Endothelial cell of umbilical vein (primary cell): ENCODE results near the gene ADAM17. TPM values are rescaled to one million over a fixed set of nuclear protein-coding genes. Genes with fewer than 3 reads are reported as not detected.

Experiments used
- BruUV-seq: library from RNA; stranded (reverse); fragments of 400-500 nt; replicated peaks from 2 replicates; lab custom pipeline; 2021; lab: Mats Ljungman, UMichigan
- CTCF ChIA-PET: fragments of 300-600, 350-600 bp; sonication (Branson Sonifier 250); formaldehyde crosslinking; loops from one replicate; lab custom pipeline; 2021; ENCODE audit warnings: antibody characterized with exemption, inconsistent platforms; lab: Charles Lee
- POLR2A ChIA-PET: fragments of 300-600, 350-600 bp; sonication (Branson Sonifier 250); formaldehyde crosslinking; loops from one replicate; lab custom pipeline; 2021; ENCODE audit warnings: antibody characterized with exemption, inconsistent platforms; lab: Charles Lee
- DNase-seq: peaks from one replicate; pipeline ENCODE4 v3.0.0-alpha.2; 2011; ENCODE audit warnings: low read depth, low spot score
- FAIRE-seq: peaks from 2 replicates; lab custom pipeline; 2011; peaks lifted over from hg19 to GRCh38; lab: Jason Lieb, UNC
- H2AFZ ChIP-seq: 2 replicates; pipeline ENCODE4 v1.6.0; 2012; ENCODE audit warnings: low read depth, low read length, control low read depth, inconsistent platforms
- H3K27ac ChIP-seq: 2 replicates; pipeline ENCODE4 v1.5.1; 2011; ENCODE audit warnings: low read depth, mild to moderate bottlenecking, control low read depth, low read length, moderate library complexity; ENCODE audit not compliant: insufficient read depth
- H3K27me3 ChIP-seq, 2 experiments: 2 replicates each; pipeline versions ENCODE4 v1.6.0 to v1.6.1; 2011; ENCODE audit warnings: low read length in 2 of 2, mixed read lengths in 1 of 2; ENCODE audit not compliant: control insufficient read depth in 2 of 2, insufficient read depth in 2 of 2
- H3K36me3 ChIP-seq, 2 experiments: 2 replicates in 1 of 2; 3 replicates in 1 of 2; pipeline ENCODE4 v1.5.1; 2011; ENCODE audit warnings: low read length in 2 of 2, mild to moderate bottlenecking in 1 of 2, moderate library complexity in 1 of 2; ENCODE audit not compliant: control insufficient read depth in 2 of 2, insufficient read depth in 2 of 2; ENCODE audit errors: extremely low read depth in 1 of 2
- H3K4me1 ChIP-seq: 3 replicates; pipeline ENCODE4 v1.5.1; 2011; ENCODE audit warnings: mild to moderate bottlenecking, low read length; ENCODE audit not compliant: control insufficient read depth, insufficient read depth; ENCODE audit errors: extremely low read depth
- H3K4me2 ChIP-seq: 2 replicates; pipeline ENCODE4 v1.6.1; 2011; ENCODE audit warnings: low read length, control low read depth, mixed read lengths; ENCODE audit not compliant: insufficient read depth
- H3K4me3 ChIP-seq, 3 experiments: fragments of 200-600 bp in 1 of 3; sonication (generic), shearing (Covaris generic) in 1 of 3; replicated peaks in 1 of 3; 2 replicates each; pipeline ENCODE4 v1.5.1; 2011 to 2016; ENCODE audit warnings: control low read depth in 3 of 3, low read length in 3 of 3, mild to moderate bottlenecking in 2 of 3, inconsistent platforms in 1 of 3, low read depth in 1 of 3, moderate library complexity in 1 of 3; ENCODE audit not compliant: insufficient read depth in 1 of 3
- H3K79me2 ChIP-seq: 2 replicates; pipeline ENCODE4 v1.6.0; 2012; ENCODE audit warnings: low read length, inconsistent platforms; ENCODE audit not compliant: control insufficient read depth, insufficient read depth
- H3K9ac ChIP-seq: replicated peaks from 2 replicates; pipeline ENCODE3; 2011; ENCODE audit warnings: low read length, control low read depth; ENCODE audit not compliant: insufficient read depth; ENCODE audit errors: extremely low read depth
- H3K9me1 ChIP-seq: replicated peaks from 3 replicates; pipeline ENCODE4 v1.6.0; 2011; ENCODE audit warnings: mild to moderate bottlenecking, low read length; ENCODE audit not compliant: control insufficient read depth, insufficient read depth; ENCODE audit errors: extremely low read depth
- H3K9me3 ChIP-seq: replicated peaks from 2 replicates; pipeline ENCODE4 v1.5.1; 2012; ENCODE audit warnings: low read length, inconsistent platforms; ENCODE audit not compliant: control insufficient read depth, insufficient read depth
- H4K20me1 ChIP-seq: replicated peaks from 2 replicates; pipeline ENCODE3; 2011; ENCODE audit warnings: mild to moderate bottlenecking, low read length; ENCODE audit not compliant: control insufficient read depth, insufficient read depth; ENCODE audit errors: extremely low read depth
- EZH2 ChIP-seq: IDR thresholded peaks from 2 replicates; pipeline ENCODE4 v1.6.1; 2012; ENCODE audit warnings: borderline replicate concordance, low read depth, mild to moderate bottlenecking, moderate library complexity, low read length, inconsistent platforms; ENCODE audit not compliant: severe bottlenecking
- FOS ChIP-seq: IDR thresholded peaks from 2 replicates; pipeline ENCODE4 v1.6.1; 2011; ENCODE audit warnings: mild to moderate bottlenecking, low read length, moderate library complexity, borderline replicate concordance; ENCODE audit not compliant: insufficient read depth
- GATA2 ChIP-seq: IDR thresholded peaks from 2 replicates; pipeline ENCODE4 v1.7.0; 2011; ENCODE audit warnings: low read depth, mild to moderate bottlenecking, moderate library complexity, mixed read lengths, low read length; ENCODE audit not compliant: insufficient read length, insufficient read depth
- JUN ChIP-seq: IDR thresholded peaks from 2 replicates; pipeline ENCODE4 v1.6.1; 2011; ENCODE audit warnings: borderline replicate concordance, low read depth; ENCODE audit not compliant: insufficient read length, insufficient read depth
- MYC ChIP-seq: IDR thresholded peaks from one replicate; pipeline ENCODE4 v1.6.1; 2011; ENCODE audit warnings: mild to moderate bottlenecking, low read depth, low read length
- POLR2A ChIP-seq: IDR thresholded peaks from 2 replicates; pipeline ENCODE4 v1.6.1; 2012; ENCODE audit warnings: low read depth, mild to moderate bottlenecking, control low read depth, low read length
- POLR2AphosphoS5 ChIP-seq: IDR thresholded peaks from 2 replicates; pipeline ENCODE4 v1.6.1; 2012; ENCODE audit warnings: low read depth, mild to moderate bottlenecking, control low read depth, low read length, moderate library complexity; ENCODE audit not compliant: insufficient read depth
- dilution Hi-C: fragments of 300-500 bp; cut with MboI; formaldehyde crosslinking; loops from one replicate; pipeline ENCODE4 v1.15.0; 2019; ENCODE audit warnings: low sequenced_read_pairs; ENCODE audit not compliant: extremely low pct_ligation_motif_present
- intact Hi-C: fragments of 100-400 bp; cut with micrococcal nuclease; formaldehyde crosslinking; loops from one replicate; pipeline ENCODE4 v1.10.0; 2022
- polyA plus RNA-seq, 4 experiments: library from polyadenylated mRNA; depleted of rRNA in 3 of 4; stranded (reverse) in 3 of 4; unstranded in 1 of 4; fragments of >200 nt; gene quantifications; 2 replicates each; pipeline versions ENCODE4 v1.2.1 to v1.2.3, GENCODE V29; 2011 to 2012; ENCODE audit warnings: missing spikeins in 1 of 4
- total RNA-seq: library from RNA; stranded (reverse); gene quantifications from 2 replicates; pipeline ENCODE4 v1.2.3, GENCODE V29; 2021
- TF ChIP-seq, protein P1 (sequence below), 2 donors: IDR thresholded peaks; 1 replicate in 1 of 2; 2 replicates in 1 of 2; pipeline ENCODE4 v1.5.1; 2011; ENCODE audit warnings: low read length in 2 of 2, mild to moderate bottlenecking in 2 of 2, moderate library complexity in 2 of 2, control low read depth in 1 of 2, inconsistent platforms in 1 of 2, low read depth in 1 of 2; ENCODE audit not compliant: insufficient read depth in 1 of 2; ENCODE audit errors: extremely low read depth in 1 of 2
- TF ChIP-seq, protein P2 (sequence below): IDR thresholded peaks from 2 replicates; pipeline ENCODE4 v1.6.1; 2011; ENCODE audit not compliant: insufficient read depth, insufficient read length

The ADAM17 gene
- total and polyA plus RNA-seq, 2 donors (not counting 3 experiments of a cell fraction or from before 2014, with no cell fraction given) = 10.6 to 57.1 TPM

DNA sequence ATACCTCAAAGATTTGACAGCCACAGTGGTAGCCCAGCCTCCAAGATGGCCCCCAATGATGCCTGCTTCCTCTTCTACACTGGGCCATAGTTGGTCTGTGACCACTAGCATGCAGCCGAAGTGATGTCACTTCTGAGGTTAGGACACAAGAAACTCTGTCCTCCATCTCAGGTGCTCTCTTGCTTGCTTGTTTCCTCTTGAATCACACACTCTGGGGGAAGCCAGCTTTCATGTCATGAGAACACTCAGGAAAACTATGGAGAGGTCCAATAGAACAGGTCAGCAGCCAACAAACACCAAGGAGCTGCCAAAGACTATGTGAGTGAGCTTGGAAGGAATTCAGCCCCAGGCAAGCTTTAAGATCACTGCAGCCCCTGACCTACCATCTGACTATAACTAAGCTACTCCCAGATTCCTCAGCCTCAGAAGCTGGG, 3.3 kb upstream of the ADAM17 start:
- BruUV-seq = no TSS peak
- peaks cover 10% of the 10 kb centered on the region for H3K4me1 ChIP-seq
- no peak for DNase-seq
- no peaks in the 10 kb centered on the region for H3K9me1 ChIP-seq
- H3K4me3 ChIP-seq = no peak overlapping the region
- no peaks in the 10 kb centered on the region for H3K9me3 ChIP-seq
- dilution Hi-C loops = no loop called here
- no peak overlapping the region for H3K27ac ChIP-seq
- H3K4me2 ChIP-seq = no peak overlapping the region
- H2AFZ ChIP-seq = no peak overlapping the region
- H3K9ac ChIP-seq = no peak overlapping the region
- no peaks in the 10 kb centered on the region for H4K20me1 ChIP-seq
- intact Hi-C loops = no loop called here
- TF ChIP-seq, protein P1, sequence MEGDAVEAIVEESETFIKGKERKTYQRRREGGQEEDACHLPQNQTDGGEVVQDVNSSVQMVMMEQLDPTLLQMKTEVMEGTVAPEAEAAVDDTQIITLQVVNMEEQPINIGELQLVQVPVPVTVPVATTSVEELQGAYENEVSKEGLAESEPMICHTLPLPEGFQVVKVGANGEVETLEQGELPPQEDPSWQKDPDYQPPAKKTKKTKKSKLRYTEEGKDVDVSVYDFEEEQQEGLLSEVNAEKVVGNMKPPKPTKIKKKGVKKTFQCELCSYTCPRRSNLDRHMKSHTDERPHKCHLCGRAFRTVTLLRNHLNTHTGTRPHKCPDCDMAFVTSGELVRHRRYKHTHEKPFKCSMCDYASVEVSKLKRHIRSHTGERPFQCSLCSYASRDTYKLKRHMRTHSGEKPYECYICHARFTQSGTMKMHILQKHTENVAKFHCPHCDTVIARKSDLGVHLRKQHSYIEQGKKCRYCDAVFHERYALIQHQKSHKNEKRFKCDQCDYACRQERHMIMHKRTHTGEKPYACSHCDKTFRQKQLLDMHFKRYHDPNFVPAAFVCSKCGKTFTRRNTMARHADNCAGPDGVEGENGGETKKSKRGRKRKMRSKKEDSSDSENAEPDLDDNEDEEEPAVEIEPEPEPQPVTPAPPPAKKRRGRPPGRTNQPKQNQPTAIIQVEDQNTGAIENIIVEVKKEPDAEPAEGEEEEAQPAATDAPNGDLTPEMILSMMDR (IDR thresholded peaks at IDR 0.05; ENCODE audit: extremely low read depth in 1 of 2, insufficient read depth in 1 of 2, low read depth in 1 of 2, low read length in 2 of 2) = no peak
- TF ChIP-seq, protein P2, sequence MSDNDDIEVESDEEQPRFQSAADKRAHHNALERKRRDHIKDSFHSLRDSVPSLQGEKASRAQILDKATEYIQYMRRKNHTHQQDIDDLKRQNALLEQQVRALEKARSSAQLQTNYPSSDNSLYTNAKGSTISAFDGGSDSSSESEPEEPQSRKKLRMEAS = no peak
- TF ChIP-seq JUN (no peak), POLR2A (no peak), GATA2 (no peak), POLR2AphosphoS5 (no peak), EZH2 (no peak), MYC (no peak), FOS (no peak)
- no peaks in the 10 kb centered on the region for H3K36me3 ChIP-seq
- no peaks in the 10 kb centered on the region for H3K27me3 ChIP-seq
- CTCF ChIA-PET = interaction anchor here (0.6 to 1.6 kb wide), 3 partner anchors 11 to 212 kb away, joined by 3 to 4 read pairs (median 3); no protein-coding TSS in a partner anchor
- POLR2A ChIA-PET = no interaction called here
- H3K79me2 ChIP-seq = peaks cover 20% of the 10 kb centered on the region
- no peak for FAIRE-seq
